GM12878 (cell line): ENCODE data around the gene FTCDNL1. TPM values are rescaled to one million over a fixed set of nuclear protein-coding genes. Genes with fewer than 3 reads are reported as not detected.

Experiments used
- ATAC-seq: fragments of 200-7000 bp; cut with Tn5 transposase; 3 replicates; pipeline ENCODE4 v1.9.1; 2020; ENCODE audit warnings: mild to moderate bottlenecking, moderate library complexity
- BruUV-seq: library from RNA; stranded (reverse); fragments of 400-500 nt; replicated peaks from 2 replicates; lab custom pipeline; 2021; lab: Mats Ljungman, UMichigan
- CTCF ChIA-PET: fragments of 300-600 bp; sonication (Branson Sonifier 250); formaldehyde crosslinking; extraction: SDS; loops from one replicate; lab custom pipeline; 2021; ENCODE audit warnings: inconsistent platforms; lab: Yijun Ruan, JAX
- POLR2A ChIA-PET: fragments of 350-600 bp; formaldehyde crosslinking; extraction: SDS; loops from one replicate; lab custom pipeline; 2021; ENCODE audit warnings: inconsistent platforms; lab: Charles Lee
- RAD21 ChIA-PET: fragments of 300-600 bp; sonication (Branson Sonifier 250); formaldehyde crosslinking; loops from one replicate; lab custom pipeline; 2023; ENCODE audit warnings: antibody characterized with exemption; ENCODE audit not compliant: unreplicated experiment; lab: Charles Lee
- SMC1A ChIA-PET: fragments of 300-600 bp; sonication (Branson Sonifier 250); formaldehyde crosslinking; loops from one replicate; lab custom pipeline; 2023; ENCODE audit not compliant: unreplicated experiment, uncharacterized antibody; lab: Charles Lee
- DNase-seq: peaks from one replicate; pipeline ENCODE4 v3.0.0-alpha.2; 2011; ENCODE audit warnings: low read depth, low spot score
- FAIRE-seq: peaks from 3 replicates; lab custom pipeline; 2011; peaks lifted over from hg19 to GRCh38; lab: Jason Lieb, UNC
- H2AFZ ChIP-seq: 2 replicates; pipeline ENCODE4 v1.6.0; 2011; ENCODE audit warnings: low read depth, low read length, control low read depth; ENCODE audit not compliant: control insufficient read depth
- H3K27ac ChIP-seq: 2 replicates; pipeline ENCODE4 v1.5.1; 2011; ENCODE audit warnings: control low read depth; ENCODE audit not compliant: control insufficient read depth, insufficient read depth
- H3K27me3 ChIP-seq, 2 experiments: replicated peaks in 1 of 2; 2 replicates each; pipeline versions ENCODE4 v1.6.0 to v1.6.1; 2011; ENCODE audit warnings: low read length in 1 of 2; ENCODE audit not compliant: control insufficient read depth in 2 of 2, insufficient read depth in 2 of 2
- H3K36me3 ChIP-seq, 2 experiments: 2 replicates each; pipeline ENCODE4 v1.5.1; 2011; ENCODE audit warnings: low read length in 1 of 2; ENCODE audit not compliant: control insufficient read depth in 2 of 2, insufficient read depth in 2 of 2
- H3K4me1 ChIP-seq: 2 replicates; pipeline ENCODE4 v1.6.1; 2011; ENCODE audit warnings: mild to moderate bottlenecking, low read length, moderate library complexity, mixed read lengths; ENCODE audit not compliant: control insufficient read depth, insufficient read depth
- H3K4me2 ChIP-seq: 2 replicates; pipeline ENCODE4 v1.6.0; 2011; ENCODE audit warnings: control low read depth; ENCODE audit not compliant: control insufficient read depth, insufficient read depth
- H3K4me3 ChIP-seq: fragments of 200-600 bp; sonication (generic); 2 replicates; pipeline ENCODE4 v1.5.1; 2016
- H3K79me2 ChIP-seq: 2 replicates; pipeline ENCODE4 v1.6.0; 2011; ENCODE audit warnings: low read length; ENCODE audit not compliant: control insufficient read depth, insufficient read depth
- H3K9ac ChIP-seq: 2 replicates; pipeline ENCODE4 v1.8.0; 2011; ENCODE audit warnings: low read length, control low read depth, mixed read lengths; ENCODE audit not compliant: control insufficient read depth, insufficient read depth
- H3K9me3 ChIP-seq: replicated peaks from 3 replicates; pipeline ENCODE4 v1.5.1; 2011; ENCODE audit warnings: mild to moderate bottlenecking, low read length; ENCODE audit not compliant: control insufficient read depth, insufficient read depth
- H4K20me1 ChIP-seq: 2 replicates; pipeline ENCODE4 v1.6.0; 2011; ENCODE audit not compliant: control insufficient read depth, insufficient read depth
- ASH2L ChIP-seq: fragments of 300-600, 200-600 bp; sonication (generic); IDR thresholded peaks from 2 replicates; pipeline ENCODE4 v1.6.1; 2017; ENCODE audit warnings: low read depth, mild to moderate bottlenecking, borderline replicate concordance
- BMI1 ChIP-seq: fragments of 450-650 bp; IDR thresholded peaks from 2 replicates; pipeline ENCODE4 v1.6.1; 2016; ENCODE audit warnings: mild to moderate bottlenecking, moderate library complexity, borderline replicate concordance
- EGR1 ChIP-seq, 2 experiments: IDR thresholded peaks; 1 replicate in 1 of 2; 2 replicates in 1 of 2; pipeline ENCODE4 v1.6.1; 2011 to 2012; ENCODE audit warnings: low read depth in 2 of 2, low read length in 2 of 2, borderline replicate concordance in 1 of 2, mild to moderate bottlenecking in 1 of 2, moderate library complexity in 1 of 2
- HSF1 ChIP-seq: fragments of 150-350 bp; IDR thresholded peaks from 2 replicates; pipeline ENCODE4 v1.6.1; 2014; ENCODE audit warnings: mild to moderate bottlenecking, low read depth, low read length
- KDM1A ChIP-seq: fragments of 200-600 bp; sonication (generic); IDR thresholded peaks from 2 replicates; pipeline ENCODE4 v1.6.1; 2016; ENCODE audit warnings: borderline replicate concordance
- MEF2B ChIP-seq: fragments of 450-650 bp; IDR thresholded peaks from 2 replicates; pipeline ENCODE4 v1.6.1; 2018; ENCODE audit warnings: mild to moderate bottlenecking, moderate library complexity; ENCODE audit not compliant: partially characterized antibody, poor library complexity, severe bottlenecking
- POLR2A ChIP-seq: IDR thresholded peaks from 2 replicates; pipeline ENCODE4 v1.6.1; 2011; ENCODE audit warnings: low read depth, mild to moderate bottlenecking, low read length
- SMAD1 ChIP-seq: fragments of 450-650 bp; IDR thresholded peaks from 2 replicates; pipeline ENCODE4 v1.6.1; 2018; ENCODE audit warnings: mild to moderate bottlenecking, low read depth; ENCODE audit not compliant: partially characterized antibody
- SREBF2 ChIP-seq: IDR thresholded peaks from 2 replicates; pipeline ENCODE4 v1.6.1; 2012; ENCODE audit warnings: mild to moderate bottlenecking, low read length
- TCF3 ChIP-seq: IDR thresholded peaks from 2 replicates; pipeline ENCODE4 v1.6.1; 2012; ENCODE audit warnings: low read depth, mild to moderate bottlenecking, low read length, borderline replicate concordance; ENCODE audit not compliant: insufficient read depth
- WRNIP1 ChIP-seq: IDR thresholded peaks from 2 replicates; pipeline ENCODE4 v1.6.1; 2011; ENCODE audit warnings: low read depth, low read length, improper control_type of control experiment, borderline replicate concordance
- ZBTB11 ChIP-seq: fragments of 450-650 bp; formaldehyde crosslinking; IDR thresholded peaks from 2 replicates; pipeline ENCODE4 v1.5.0; 2022; ENCODE audit warnings: mild to moderate bottlenecking, missing genetic modification characterization
- ZNF384 ChIP-seq: IDR thresholded peaks from 2 replicates; pipeline ENCODE4 v1.6.1; 2012; ENCODE audit warnings: low read depth, mild to moderate bottlenecking, low read length, improper control_type of control experiment, borderline replicate concordance
- WGBS: methylation state at CpG from one replicate; pipeline ENCODE4 v1.1.6; 2016; ENCODE audit warnings: low lambda C conversion rate; ENCODE audit not compliant: insufficient replicate concordance, insufficient coverage; ENCODE audit errors: missing lambda C conversion rate; 5-methylcytosine and 5-hydroxymethylcytosine counted together
- in situ Hi-C: fragments of 300-500 bp; cut with MboI; formaldehyde crosslinking; loops from 9 replicates; pipeline ENCODE4 v1.14.3; 2018; ENCODE audit warnings: mixed read lengths
- intact Hi-C: fragments of 100-400 bp; cut with micrococcal nuclease; formaldehyde crosslinking; loops from one replicate; pipeline ENCODE4 v1.14.2; 2022; ENCODE audit not compliant: unreplicated experiment
- polyA plus RNA-seq, 11 experiments: library from polyadenylated mRNA; depleted of rRNA in 4 of 11; unstranded in 6 of 11; stranded (reverse) in 5 of 11; fragments of >200 nt; fragmentation: Nextera tagmentation in 4 of 11; fragmentation: Illumina TruSeq in 1 of 11; extraction: Ambion mirVana in 4 of 11; extraction: Trizol in 1 of 11; gene quantifications; 1 replicate in 1 of 11; 2 replicates in 10 of 11; pipeline versions ENCODE4 v1.2.1 to v1.2.3, GENCODE V29; 2011 to 2016; ENCODE audit warnings: inconsistent platforms in 2 of 11, missing spikeins in 2 of 11, low read depth in 1 of 11
- total RNA-seq, 4 experiments: library from RNA; depleted of rRNA in 3 of 4; stranded (reverse); fragments of >200 nt in 3 of 4; fragmentation: Illumina TruSeq in 1 of 4; extraction: Trizol in 1 of 4; gene quantifications; 2 replicates each; pipeline versions ENCODE4 v1.2.1 to v1.2.3, GENCODE V29; 2013 to 2021
- TF ChIP-seq, protein P1 (sequence below), 3 experiments: IDR thresholded peaks in 2 of 3; conservative IDR thresholded peaks in 1 of 3; 2 replicates each; pipeline ENCODE4 v1.5.1; 2011; ENCODE audit warnings: low read depth in 3 of 3, low read length in 3 of 3, mild to moderate bottlenecking in 3 of 3, control low read depth in 2 of 3, moderate library complexity in 2 of 3, inconsistent platforms in 1 of 3, mixed read lengths in 1 of 3; ENCODE audit not compliant: control insufficient read depth in 2 of 3, insufficient read depth in 1 of 3; ENCODE audit errors: extremely low read depth in 1 of 3
- TF ChIP-seq, protein P2 (sequence below): IDR thresholded peaks from 2 replicates; pipeline ENCODE4 v1.6.1; 2012; ENCODE audit warnings: low read depth, low read length, improper control_type of control experiment

Gene FTCDNL1
- total and polyA plus RNA-seq, 10 of the 15 experiments (the other 5 are each of a cell fraction or from before 2014, with no cell fraction given): 0.15 to 3.9 (median 2.0) TPM

DNA sequence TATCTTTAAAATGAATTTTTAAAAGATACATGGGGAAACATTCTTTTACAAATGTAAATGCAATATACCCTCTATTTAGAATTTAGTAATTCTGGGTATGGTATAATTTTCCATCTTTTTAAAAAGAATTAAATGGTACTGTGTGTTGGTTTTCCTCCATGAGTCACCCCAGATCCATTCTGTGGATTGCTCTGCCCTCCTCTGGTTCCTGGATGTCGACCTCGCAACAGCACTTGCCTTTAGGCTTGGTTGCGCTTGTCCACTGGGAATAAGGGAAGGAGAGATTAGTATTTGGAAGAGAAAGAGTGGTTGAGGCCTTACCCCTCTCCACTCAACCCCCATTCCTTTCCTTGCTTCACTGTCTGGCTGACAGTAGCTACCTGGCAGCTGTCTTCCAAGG lies 90.4 kb downstream of the FTCDNL1 start:
- Histone ChIP-seq H3K9me3 (no peaks in the 10 kb centered on the region), H3K9ac (no peak overlapping the region), H2AFZ (no peak overlapping the region), H3K4me3 (no peak overlapping the region), H3K27me3 (no peaks in the 10 kb centered on the region), H3K79me2 (no peaks in the 10 kb centered on the region), H3K27ac (no peak overlapping the region), H4K20me1 (no peaks in the 10 kb centered on the region), H3K4me2 (no peak overlapping the region), H3K4me1 (no peaks in the 10 kb centered on the region), H3K36me3 (no peaks in the 10 kb centered on the region)
- 76% methylated on average over 3 of the region's 3 CpGs for WGBS
- BruUV-seq: no TSS peak
- FAIRE-seq (no peak), DNase-seq (no peak), ATAC-seq (no peak)
- intact Hi-C loops: no loop called here
- ChIA-PET SMC1A (no interaction called here), CTCF (no interaction called here), POLR2A (interaction anchor here (0.7 kb wide), 1 partner anchor 19 kb away, joined by 3 read pairs; no protein-coding TSS in a partner anchor), RAD21 (no interaction called here)
- in situ Hi-C loops: no loop called here
- TF ChIP-seq EGR1 (IDR thresholded peaks at IDR 0.05; ENCODE audit: borderline replicate concordance in 1 of 2, low read depth in 2 of 2, low read length in 2 of 2) (no peak), KDM1A (no peak), ZNF384 (no peak), WRNIP1 (no peak), HSF1 (no peak), ASH2L (no peak), POLR2A (no peak), SMAD1 (no peak), BMI1 (no peak), MEF2B (no peak), SREBF2 (no peak), ZBTB11 (CRISPR knock-in tag) (no peak), TCF3 (no peak)
- TF ChIP-seq, protein P1, sequence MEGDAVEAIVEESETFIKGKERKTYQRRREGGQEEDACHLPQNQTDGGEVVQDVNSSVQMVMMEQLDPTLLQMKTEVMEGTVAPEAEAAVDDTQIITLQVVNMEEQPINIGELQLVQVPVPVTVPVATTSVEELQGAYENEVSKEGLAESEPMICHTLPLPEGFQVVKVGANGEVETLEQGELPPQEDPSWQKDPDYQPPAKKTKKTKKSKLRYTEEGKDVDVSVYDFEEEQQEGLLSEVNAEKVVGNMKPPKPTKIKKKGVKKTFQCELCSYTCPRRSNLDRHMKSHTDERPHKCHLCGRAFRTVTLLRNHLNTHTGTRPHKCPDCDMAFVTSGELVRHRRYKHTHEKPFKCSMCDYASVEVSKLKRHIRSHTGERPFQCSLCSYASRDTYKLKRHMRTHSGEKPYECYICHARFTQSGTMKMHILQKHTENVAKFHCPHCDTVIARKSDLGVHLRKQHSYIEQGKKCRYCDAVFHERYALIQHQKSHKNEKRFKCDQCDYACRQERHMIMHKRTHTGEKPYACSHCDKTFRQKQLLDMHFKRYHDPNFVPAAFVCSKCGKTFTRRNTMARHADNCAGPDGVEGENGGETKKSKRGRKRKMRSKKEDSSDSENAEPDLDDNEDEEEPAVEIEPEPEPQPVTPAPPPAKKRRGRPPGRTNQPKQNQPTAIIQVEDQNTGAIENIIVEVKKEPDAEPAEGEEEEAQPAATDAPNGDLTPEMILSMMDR (IDR thresholded peaks at IDR 0.05 in 2 of 3, conservative IDR thresholded peaks at IDR 0.05 in 1 of 3; ENCODE audit: control insufficient read depth in 2 of 3, extremely low read depth in 1 of 3, insufficient read depth in 1 of 3, low read depth in 3 of 3, low read length in 3 of 3): no peak
- TF ChIP-seq, protein P2, sequence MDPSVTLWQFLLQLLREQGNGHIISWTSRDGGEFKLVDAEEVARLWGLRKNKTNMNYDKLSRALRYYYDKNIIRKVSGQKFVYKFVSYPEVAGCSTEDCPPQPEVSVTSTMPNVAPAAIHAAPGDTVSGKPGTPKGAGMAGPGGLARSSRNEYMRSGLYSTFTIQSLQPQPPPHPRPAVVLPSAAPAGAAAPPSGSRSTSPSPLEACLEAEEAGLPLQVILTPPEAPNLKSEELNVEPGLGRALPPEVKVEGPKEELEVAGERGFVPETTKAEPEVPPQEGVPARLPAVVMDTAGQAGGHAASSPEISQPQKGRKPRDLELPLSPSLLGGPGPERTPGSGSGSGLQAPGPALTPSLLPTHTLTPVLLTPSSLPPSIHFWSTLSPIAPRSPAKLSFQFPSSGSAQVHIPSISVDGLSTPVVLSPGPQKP: no peak
